GM18909 (cell line): ENCODE results near the gene LCN1.
"Not testable (repeated sequence)": the region's sequence is repeated elsewhere in the genome, so short reads cannot be mapped to it uniquely, and the experiment has no call there.

Experiments
- ATAC-seq: cut with Tn5 transposase; IDR thresholded peaks from one replicate; pipeline ENCODE4 v1.9.1; 2021; ENCODE audit warnings: mild to moderate bottlenecking; ENCODE audit not compliant: unreplicated experiment, poor library complexity

The LCN1 gene

DNA sequence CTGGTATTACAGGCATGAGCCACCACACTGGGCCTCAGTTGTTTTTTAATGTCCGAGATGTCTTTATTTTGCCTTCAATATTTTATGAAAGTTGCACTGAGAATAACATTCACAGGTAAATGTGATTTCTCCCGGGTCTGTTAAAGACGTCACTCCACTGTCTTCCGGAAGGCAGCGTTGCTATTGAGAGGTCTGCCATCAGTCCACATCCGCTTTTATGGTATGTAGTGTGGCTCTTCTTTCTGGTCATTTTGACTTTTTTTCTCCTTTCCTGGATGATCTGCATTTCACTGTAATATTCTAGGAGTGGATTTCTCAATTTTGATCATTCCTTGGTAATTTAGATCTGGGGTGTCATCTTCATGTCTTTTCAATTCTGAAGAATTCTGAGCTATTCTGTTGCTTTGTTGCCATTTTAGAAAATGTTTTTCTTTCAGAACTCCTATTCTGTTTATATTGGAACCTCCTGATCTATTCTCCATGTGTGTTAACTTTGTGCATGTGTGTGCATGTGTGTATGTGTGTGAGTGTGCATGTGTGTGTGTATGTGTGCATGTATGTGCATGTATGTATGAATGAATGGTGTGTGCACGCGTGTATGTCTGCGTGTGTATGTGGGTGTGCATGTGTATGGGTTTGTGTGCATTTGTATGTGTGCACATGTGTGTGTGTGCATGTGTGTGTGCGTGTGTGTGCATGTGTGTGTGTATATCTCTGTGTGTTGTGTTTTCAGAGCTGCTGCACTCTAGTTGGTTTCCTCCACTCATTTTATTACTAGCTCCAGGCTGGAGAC lies 1.9 kb upstream of the LCN1 start:
- no peak for ATAC-seq

DNA sequence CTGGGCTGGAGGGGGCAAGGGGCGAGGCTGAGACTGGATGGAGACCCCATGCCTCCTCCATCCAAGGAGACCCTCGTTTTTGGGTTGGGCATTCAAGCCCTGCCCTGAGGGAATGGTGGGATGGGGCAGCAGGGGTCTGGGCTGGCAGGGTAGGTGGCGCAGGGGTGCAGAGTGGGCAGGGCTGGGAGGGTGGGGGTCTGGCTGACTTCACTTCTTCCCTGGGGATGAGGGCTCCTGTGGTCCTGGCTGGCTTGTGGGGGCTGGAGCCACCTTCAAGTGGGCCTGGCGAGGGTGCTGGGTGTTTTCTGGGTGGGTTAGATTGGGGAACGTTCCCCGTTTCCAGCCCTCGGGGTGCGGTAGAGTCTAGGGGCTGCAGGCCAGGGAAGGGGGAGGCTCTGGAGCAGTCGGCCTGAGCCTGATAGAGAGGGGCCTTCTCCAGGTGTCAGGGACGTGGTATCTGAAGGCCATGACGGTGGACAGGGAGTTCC lies 412 bp downstream of the LCN1 start:
- no peak for ATAC-seq

DNA sequence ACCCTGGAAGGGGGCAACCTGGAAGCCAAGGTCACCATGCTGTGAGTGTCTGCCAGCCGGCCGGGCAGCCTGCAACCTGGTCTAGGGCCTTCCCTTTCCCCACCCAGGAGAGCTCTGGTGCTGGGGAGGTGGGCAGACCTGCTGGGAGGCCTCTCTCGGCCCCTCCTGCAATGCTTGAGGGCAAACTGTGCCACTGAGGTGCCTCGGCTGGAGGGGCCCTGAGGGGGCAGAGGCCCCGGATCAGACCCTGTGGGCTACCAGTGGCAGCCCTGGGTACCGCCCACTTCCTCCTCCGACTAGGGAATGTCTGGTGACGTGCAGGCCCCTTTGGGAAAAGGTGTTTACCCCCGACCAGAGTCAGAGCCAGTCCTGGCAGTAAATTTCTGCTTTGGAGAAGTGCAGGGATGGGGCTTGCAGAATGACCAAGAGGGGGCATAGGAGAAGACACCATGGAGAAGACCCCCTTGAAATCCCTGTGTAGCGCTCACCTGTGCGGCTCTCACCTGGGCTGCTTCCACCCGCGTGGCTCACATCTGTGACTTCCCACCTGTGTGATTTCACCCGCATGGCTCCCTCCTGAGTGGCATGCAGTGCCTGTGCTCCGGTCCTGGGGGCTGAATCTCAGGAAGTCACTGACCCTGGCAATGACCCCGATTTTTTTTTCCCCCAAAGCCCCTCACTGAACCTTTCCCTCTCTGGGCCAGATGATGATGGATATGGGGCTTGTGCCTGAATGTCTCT lies 1.1 kb downstream of the LCN1 start:
- ATAC-seq: no peak

DNA sequence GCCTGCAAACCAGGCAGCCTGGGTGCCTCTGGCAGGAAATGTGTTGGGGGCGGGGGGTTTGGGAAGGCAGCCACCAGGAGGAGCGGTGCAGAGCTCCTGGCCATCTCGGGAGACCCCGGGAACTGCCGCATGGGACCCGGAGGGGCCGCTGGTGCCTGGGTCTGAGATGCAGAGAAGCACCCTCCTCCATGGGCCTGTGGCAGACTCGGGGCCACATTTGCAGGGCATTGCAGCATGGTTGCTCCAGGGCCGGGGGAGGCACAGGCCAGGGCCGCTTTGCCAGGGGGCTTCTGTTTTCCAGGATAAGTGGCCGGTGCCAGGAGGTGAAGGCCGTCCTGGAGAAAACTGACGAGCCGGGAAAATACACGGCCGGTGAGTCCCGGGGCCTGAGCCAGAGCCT lies 1.7 kb downstream of the LCN1 start:
- ATAC-seq: no peak

DNA sequence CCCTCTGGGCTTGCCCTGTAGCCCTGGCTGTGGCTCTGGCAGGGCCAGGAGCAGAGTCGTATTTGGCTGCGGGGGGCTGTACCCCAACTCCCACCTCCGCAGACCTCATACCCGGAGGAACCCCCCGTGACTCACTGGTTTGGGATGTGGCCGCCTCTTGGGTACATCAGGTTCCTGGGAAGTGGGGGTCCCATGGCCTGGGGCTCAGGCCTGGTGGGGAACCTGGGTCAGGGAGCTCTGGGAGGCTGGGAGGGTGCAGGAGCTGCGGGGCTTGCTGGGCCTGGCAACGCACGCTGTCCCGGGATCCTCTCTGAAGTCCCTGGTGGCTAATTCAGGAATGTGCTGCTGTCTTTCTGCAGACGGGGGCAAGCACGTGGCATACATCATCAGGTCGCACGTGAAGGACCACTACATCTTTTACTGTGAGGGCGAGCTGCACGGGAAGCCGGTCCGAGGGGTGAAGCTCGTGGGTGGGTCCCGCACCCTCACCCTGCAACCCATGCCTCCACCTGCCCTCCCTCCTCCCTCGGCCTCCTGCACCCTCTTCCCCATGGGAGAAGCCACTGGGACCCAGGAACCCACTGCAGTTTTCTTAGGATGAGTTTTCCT lies 2.4 kb downstream of the LCN1 start:
- ATAC-seq: no peak

DNA sequence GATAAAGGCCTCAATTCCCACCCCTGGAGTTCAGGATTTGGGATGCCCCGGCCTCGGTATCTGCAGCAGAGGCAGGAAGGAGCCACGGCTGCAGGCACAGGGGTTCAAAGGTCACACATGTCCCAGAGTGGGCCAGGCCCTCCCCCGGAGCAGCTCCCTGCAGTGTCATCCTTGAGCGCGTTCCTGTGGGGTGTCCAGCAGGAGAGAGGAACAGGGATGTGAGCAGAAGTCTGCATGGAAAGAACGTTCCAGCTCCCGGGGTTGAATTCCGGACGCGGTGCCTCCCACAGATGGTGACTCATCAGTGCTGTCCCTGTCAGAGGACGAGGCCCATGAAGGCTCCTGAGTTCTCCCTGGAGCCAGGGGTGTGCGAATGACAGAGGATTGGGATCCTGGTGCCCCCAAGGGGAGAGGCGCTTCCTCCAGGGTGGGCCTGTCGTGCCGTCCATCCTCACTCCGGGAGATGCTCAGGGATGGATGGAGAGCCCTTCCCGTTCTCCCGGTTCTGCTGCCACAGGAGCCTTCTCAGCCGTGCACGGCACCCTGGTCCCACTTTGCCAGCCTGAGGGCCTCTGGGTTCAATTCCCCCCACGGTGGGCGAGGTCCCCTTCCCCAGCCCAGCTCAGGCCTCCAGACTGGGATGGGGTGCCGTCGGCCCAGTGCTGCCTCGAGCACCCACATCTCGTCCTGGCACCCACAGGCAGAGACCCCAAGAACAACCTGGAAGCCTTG lies 3.1 kb downstream of the LCN1 start:
- no peak for ATAC-seq

DNA sequence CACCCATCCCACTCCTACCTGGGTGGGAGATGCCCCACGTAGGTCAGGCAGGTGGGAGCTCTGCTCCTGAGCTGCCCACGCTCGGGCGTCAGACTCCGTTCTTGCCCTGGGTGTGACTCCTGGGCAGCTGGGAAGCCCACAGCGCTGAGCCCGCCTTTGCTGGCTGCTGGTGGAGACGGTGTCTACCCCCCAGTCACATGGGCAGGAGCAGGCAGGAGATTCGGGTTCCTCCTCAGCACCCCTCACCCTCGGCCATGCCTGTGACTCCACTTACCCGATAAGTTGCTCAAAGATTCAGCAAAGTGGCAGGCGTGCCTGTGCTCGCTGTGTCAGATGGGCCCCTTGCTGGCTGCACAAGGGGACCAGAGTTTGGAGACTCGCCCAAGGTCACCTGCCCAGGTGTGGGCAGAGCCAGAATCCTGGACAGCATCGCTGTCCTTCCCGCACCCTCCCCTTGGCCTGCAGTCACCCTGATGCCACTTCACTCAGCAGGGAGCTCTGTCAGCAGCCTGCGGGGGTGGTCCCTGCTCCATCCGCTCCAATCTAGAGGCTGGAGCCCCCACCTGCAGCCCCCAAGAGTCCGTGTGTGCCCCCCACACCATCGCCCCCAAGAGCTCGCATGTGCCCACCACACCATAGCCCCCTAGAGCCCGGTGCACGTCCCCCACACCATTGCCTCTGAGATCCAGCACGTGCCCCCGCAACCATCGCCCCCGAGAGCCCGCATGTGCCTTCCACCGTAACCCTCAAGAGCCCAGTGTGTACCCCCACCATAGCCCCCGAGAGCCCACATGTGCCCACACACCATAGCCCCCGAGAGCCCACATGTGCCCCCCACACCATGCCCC lies 4.2 kb downstream of the LCN1 start:
- ATAC-seq: no peak

DNA sequence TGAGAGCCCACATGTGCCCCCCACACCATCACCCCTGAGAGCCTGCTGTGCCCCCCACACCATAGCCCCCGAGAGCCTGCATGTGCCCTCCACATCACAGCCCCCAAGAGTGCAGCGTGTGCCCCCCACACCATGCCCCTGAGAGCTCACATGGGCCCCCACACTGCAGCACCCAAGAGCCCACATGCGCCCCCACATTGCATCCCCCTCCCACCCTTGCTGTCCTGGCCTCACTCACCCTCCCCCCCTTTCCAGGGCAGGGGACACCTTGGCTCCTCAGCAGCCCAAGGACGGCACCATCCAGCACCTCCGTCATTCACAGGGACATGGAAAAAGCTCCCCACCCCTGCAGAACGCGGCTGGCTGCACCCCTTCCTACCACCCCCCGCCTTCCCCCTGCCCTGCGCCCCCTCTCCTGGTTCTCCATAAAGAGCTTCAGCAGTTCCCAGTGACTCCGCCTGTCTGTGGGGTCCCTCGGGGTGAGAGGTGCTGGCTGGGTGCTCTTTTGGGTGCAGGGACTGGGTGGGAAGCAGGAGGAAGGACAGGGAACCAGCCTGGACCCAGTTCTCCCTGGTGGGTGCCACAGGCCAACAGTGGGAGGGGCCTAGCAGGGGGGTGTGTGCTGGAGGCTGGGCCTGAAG lies 5.0 kb downstream of the LCN1 start:
- ATAC-seq: no peak

DNA sequence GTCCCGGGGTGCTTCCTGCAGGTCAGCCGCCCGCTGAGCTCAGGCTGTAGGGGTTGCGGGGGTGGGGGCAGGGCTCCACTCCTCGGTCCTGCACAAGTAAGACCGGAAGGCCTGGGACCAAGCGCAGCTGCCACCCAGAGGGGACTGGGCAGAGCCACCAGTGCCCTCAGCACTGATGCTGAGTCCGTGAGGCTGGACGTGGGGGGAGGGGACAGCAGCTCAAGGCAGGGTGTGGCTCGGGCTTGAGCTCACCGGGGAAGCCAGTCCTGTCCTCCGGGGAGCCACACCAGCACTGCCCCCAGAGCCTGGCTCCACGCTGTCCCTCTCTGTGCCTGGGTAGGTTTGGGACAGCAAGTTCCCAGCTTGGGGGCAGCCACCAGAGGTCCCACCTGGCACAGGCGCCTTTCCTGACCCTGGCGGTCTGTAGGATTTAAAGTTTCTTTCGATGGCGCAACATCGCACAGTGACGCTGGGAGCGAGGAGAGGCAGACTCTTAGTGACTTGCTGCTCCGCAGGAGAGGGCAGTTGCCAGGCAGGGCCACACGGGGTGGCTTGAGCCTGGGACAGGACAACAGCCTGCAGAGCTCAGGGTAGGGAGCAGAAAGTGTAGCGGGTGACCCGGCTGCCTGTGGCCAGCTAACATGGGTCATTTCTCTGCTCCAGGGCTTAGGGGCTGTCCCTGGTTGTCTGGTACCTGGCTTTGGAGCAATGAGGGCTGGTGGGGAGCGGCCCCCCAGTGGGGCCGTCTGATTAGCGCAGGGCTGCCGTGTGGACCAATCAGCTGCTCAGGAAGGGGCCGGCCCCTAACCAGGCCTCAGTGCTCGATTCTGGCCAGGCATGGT lies 5.7 kb downstream of the LCN1 start:
- no peak for ATAC-seq

DNA sequence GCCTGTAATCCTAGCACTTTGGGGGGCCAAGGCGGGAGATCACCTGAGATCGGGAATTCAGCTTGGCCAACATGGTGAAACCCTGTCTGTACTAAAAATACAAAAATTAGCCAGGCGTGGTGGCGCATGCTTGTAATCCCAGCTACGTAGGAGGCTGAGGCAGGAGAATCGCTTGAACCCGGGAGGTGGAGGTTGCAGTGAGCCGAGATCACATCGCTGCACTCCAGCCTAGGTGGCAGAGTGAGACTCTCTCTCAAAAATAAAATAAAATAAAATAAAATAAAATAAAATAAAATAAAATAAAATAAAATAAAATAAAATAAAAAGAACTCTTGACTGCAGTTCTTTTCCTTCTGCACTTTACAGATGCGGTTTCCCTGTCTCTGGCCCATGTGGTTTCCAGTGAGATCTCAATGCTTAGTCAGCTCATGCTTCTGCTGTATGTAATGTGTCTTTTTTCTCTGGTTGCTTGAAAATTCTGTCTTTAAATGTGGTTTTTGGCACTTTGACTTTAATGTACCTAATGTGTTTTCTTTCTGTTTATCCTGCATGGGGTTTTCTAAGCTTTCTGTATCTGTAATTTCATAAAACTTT lies 7.7 kb downstream of the LCN1 start:
- not testable (repeated sequence) for ATAC-seq

DNA sequence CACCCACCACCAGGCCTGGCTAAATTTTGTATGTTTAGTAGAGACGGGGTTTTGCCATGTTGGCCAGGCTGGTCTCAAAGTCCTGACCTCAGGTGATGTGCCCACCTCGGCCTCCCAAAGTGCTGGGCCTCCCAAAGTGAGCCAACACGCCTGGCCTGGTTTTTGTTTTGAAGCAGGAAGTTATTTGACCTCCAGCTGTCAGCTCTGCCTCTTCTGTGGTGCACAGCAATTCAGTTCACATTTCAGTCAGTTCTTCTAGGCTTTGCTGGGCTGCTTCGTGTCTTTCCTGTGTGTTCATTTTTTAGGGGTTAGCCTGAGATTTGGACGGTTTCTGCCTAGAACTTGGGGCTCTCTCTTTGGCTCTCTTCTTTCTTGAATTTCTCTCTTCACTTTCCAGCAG lies 8.9 kb downstream of the LCN1 start:
- ATAC-seq: no peak

DNA sequence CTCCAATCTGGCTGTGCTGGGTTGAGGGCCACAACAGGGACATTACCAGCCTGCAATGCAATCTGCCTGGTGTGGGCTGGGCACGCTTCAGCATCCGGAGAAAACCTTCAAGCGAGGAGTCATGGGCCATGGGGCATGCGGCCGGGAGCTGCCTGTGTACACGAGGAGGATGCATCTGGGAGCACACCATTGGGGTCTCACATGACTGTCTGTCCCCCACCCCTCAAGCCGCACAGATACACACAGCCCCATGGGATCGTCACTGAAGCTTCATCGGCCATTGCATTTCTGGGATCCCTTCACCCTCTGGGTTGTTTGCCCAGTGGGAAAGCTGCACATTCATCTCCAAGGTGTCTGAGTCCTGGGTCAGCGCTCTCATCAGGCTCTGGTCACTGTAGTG lies 9.9 kb downstream of the LCN1 start:
- no peak for ATAC-seq

DNA sequence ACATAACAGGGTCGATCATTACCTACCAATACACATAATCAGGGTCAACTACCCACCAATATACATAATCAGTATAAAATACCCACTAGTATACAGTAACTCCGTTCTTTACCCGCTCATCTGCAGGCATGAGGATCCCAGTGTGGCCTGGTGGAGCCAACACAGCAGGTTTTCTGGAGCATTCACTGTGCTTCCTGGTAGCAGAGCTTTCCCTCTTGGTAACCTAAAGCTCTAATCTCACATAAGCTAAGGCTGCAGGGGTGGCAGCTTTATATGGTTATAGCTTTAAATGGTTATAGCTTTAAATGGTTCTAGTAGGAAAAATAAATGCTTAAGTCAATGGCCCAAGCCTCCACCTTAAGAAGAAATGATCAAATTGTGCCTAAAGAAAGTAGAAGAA lies 11.9 kb downstream of the LCN1 start:
- no peak for ATAC-seq

DNA sequence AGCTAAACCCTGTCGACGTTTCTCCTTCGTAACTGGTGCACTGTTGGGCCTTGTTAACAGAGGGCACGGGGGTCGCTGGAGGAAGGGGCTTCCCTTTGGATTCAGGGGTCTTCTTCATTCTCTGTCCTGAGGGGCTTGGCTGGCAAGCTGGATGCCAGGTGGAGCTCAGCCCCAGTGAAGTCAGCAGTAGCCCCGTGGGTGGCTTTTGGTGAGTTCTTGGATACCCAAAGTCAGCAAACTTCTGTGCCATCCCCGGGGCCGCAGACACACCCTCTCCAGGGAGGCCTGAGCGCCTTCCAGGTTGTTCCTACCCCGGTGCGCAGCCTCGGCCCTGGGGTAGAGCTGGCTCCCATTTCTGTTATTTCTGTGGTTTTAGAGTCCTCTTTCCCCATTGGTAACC lies 12.4 kb downstream of the LCN1 start:
- no peak for ATAC-seq

DNA sequence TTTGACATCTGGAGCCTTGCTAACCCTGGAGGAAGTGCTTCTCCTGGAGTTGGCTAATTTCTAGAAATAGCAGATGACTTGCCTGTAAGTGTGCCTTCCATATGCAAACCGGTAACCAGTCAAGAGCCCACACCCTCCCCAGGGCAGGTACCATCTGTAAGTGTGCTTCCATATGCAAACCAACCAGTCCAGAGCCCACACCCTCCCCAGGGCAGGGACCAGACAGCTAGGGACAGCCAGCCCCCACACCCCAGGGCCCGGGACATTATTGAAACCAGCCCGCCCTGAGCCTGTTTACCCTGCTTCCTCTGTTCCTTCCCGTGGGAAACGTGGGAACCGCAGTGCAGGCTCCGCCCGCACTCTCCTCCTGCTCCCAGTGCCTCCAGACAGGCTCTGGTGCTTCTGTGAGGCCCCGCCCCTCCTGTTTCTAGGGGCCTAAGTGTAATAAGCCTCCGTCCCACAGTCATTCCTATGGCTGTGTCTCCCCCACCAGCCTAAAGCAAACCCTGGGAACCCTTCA lies 13.0 kb downstream of the LCN1 start:
- ATAC-seq: not testable (repeated sequence)

DNA sequence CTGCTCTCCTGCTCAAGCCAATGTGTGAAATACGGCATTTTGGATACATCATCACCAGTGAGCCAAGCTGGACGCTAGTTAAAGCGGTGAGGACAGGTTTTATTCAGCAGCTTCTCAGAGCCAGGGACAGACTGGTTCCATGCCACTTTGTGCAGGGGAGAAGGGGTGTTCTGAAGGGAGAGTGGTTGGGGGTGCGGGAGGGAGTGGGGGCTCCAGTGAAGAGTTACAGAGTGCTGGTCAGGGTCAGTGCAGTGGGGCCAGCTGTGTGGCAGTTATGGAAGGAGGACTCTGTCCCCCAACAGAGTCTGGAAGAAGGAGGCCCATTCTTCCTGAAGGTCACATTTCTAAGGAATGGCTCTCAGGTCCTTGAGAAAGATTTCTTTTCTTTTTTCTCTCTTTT lies 13.6 kb downstream of the LCN1 start:
- not testable (repeated sequence) for ATAC-seq

DNA sequence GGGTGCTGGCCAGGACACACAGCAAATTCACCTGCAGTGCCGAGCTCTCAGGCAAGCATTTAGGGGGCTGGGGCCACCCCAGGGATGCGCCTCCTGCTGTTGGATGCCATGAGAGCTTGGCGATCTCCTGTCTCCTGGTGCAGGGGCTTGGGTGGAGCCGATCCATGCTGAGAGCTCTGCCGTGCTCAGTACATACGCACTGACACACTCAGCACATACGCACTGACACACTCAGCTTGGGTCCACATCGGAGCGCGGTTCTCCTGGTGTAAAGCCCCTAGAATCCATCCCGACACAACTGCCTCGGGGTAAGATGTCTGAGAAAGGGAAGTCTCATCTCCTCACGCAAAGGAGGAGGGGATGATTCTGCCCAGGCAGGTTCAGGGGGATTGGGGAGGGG lies 14.4 kb downstream of the LCN1 start:
- not testable (repeated sequence) for ATAC-seq

DNA sequence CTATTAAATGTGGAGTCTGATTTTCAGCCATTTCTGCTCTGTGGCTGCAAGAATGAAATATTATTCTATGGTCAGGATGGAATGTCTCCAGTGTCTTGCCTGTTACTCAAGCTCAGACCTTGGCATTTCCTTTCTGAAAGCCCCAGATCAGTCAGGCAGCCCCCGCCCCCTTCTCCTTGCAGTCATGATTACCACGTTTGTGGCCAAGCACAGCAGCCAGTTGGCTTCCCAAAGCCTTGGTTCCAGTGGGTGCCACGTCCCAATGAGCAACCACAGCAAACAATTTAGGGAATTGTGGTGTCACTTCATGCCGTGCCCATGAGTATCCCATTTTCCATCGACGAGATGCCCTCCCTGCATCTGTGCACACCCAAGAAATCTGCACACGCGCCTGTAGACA lies 15.0 kb downstream of the LCN1 start:
- no peak for ATAC-seq
